CD4-positive, alpha-beta T cell treated with Interleukin-12 subunit alpha and Interleukin-12 subunit beta, for 1 hour (primary cell): Measurements from ENCODE around the gene FOXJ3.

Source experiments
- DNase-seq: peaks from one replicate; pipeline ENCODE4 v3.0.0-alpha.2; 2020

FOXJ3 gene

GRCh38 chr1:42139444-42139843 lies 195.6 kb downstream of the FOXJ3 start:
- DNase-seq: no peak

DNA sequence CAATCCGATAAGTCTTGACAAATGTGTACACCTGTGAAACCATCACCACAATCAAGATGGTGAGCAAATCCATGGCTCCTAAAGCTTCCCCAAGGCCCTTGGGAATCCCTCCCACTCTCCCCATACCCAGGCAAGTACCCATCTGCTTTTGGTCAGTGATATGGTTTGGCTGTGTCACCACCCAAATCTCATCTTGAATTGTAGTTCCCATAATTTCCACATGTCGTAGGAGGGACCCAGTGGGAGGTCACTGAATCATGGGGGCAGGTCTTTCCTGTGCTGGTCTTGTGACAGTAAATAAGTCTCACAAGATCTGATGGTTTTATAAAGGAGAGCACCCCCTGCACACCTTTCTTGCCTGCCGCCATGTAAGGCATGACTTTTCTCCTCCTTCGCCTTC lies 196.4 kb downstream of the FOXJ3 start:
- no peak for DNase-seq

DNA sequence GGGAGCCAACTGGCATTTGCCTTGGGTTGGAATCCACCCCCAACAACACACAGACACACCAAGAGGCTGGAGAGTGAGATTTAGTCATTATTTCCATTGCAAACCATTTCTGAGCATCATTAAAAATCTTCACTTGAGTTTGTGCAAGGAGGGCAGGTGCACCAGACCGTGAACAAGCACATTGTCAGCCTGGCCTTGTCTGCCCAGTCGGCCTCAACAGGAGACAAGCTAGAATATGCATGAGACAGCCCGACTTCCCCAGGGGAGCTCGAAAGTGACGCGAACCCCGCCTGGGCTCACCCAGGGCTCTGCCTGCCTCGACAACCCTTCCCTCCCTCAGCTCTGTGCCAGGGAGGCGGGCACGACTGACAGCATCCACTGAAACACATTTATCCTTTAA lies 197.3 kb downstream of the FOXJ3 start:
- no peak for DNase-seq

- no peak for DNase-seq
Measured at GRCh38 chr1:42136466-42136865, 198.6 kb downstream of the FOXJ3 start.

GRCh38 chr1:42135426-42135825 lies 199.6 kb downstream of the FOXJ3 start:
- no peak for DNase-seq

- DNase-seq: no peak
Measured at GRCh38 chr1:42133809-42134526, 201.1 kb downstream of the FOXJ3 start.

DNA sequence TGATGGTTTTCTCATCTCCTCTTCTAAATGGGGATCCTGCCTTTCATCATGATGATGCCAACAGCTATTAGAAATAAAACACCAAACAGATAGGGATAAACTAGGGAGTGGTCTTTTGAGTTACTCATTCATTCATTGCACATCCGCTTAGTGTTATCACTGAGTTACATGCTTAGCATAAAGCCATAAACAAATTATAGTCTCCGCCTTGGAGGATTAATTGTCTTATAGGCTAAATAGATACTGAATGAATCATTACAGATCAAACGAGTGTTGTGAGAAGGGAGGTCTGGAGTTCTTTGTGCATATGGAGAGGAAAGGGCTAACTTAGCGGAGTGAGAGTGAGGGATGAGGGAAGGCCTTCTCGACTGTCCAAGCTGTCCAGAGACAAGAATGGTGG lies 201.6 kb downstream of the FOXJ3 start:
- no peak for DNase-seq

GRCh38 chr1:42130061-42130660 lies 204.9 kb downstream of the FOXJ3 start:
- no peak for DNase-seq

DNA sequence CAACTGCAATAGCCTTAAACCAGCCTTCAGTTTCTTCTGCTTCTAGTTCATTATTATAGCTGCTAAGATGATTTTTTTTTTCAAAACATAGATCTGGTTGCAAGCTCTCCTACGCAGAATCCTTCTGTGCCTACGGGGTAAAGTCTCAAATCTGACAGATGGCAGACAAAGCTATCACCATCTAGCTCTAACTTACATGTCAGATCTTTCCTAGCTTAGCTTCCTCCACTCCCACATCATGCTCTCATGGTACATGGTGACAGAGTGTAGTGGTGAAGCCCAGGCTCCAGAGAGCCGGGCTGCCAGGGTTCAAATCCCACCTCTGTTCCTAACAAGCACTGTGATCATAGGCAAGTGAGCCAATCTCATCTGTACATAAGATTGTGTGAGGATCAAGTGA lies 206.1 kb downstream of the FOXJ3 start:
- DNase-seq: no peak

DNA sequence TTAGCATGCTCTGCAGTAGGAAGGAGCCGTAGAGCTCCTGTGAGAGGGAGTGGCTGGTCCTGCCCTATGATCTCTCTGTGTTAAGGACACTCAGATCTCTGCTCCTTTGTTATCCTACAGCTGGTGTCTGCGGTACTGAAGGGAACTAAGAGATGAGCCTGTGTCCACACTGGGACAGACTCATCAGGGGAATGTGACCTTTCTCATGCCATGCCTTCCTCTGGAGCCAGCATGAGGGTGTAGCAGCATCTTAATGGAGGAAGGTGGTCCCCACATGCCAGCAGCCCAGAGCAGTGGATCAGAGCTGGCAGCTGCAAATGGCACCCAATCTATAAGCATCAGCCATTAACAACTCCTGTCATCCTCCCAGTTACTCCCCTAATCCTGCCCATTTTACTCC lies 206.5 kb downstream of the FOXJ3 start:
- no peak for DNase-seq

DNA sequence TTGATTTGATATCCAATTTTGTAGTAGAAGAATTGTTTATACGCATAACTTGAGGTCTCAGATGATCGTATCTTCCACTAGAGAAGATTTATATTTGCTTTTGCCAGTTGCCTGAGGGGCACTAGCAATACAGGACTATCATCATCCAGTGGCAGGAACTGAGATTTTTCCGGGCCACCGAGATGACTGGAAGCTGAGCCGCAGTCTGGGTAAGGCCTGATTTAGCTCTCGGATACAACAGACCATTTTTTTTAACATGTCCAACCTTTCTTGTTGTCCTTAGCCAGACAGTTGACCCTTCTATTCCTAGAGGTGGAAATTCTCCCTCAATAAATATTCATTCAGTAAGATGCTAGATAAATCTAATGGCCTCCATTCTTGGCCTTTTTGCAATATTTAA lies 207.3 kb downstream of the FOXJ3 start:
- no peak for DNase-seq
